ENCODE measurements around the gene CEBPA.

DNA sequence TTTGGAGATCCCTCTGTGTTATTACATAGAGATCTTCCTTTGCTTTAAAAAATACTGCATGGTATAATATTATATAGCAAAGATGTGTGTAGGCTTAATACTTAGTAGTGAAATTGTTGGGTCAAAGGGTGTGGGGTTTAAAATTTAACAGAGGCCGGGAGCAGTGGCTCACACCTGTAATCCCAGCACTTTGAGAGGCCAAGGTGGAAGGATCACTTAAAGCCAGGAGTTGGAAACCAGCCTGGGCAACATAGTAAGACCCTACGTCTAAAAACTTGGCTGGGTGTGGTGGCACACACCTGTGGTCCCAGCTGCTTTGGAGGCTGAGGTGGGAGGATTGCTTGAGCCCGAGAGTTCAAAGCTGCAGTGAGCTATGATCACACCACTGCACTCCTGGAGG is 22.3 kb upstream of the CEBPA start:
- TF ChIP-seq CTCF (IDR thresholded peaks at IDR 0.05; ENCODE audit: poor library complexity) = no peak
- no peak for TF ChIP-seq EZH2phosphoT487 (IDR thresholded peaks at IDR 0.05; ENCODE audit: low read depth, severe bottlenecking, unreplicated experiment)
- no peak for TF ChIP-seq EZH2 (IDR thresholded peaks at IDR 0.05; ENCODE audit: borderline replicate concordance)

All from hepatocyte (in vitro differentiated cells).